ENCODE measurements around the gene ABCC8.

Gene ABCC8

GRCh38 chr11:17389211-17389956 is 87.3 kb downstream of the ABCC8 start:
- DNase-seq: peak in 41 of 56 donors; percentile 6 to 77 (median 46)

GRCh38 chr11:17388609-17389210 is 87.9 kb downstream of the ABCC8 start, which contains the start of gene KCNJ11:
Gene KCNJ11, minus strand, starts transcription at chr11:17388659. Its CDS starts 568 bp downstream, at chr11:17388091.
- DNase-seq: peak in 6 of 56 donors; percentile 13 to 64 (median 40)

GRCh38 chr11:17387811-17388210 is 88.8 kb downstream of the ABCC8 start:
- DNase-seq: no peak

GRCh38 chr11:17387254-17387653 is 89.4 kb downstream of the ABCC8 start:
- no peak for DNase-seq

GRCh38 chr11:17386331-17387084 is 90.1 kb downstream of the ABCC8 start:
- peak in 27 of 56 donors; percentile 7 to 47 (median 23) for DNase-seq

GRCh38 chr11:17385926-17386325 is 90.7 kb downstream of the ABCC8 start:
- DNase-seq: no peak

- no peak for DNase-seq
These were observed 91.2 kb downstream of the ABCC8 start for GRCh38 chr11:17385492-17385891.

GRCh38 chr11:17384002-17384511 is 92.6 kb downstream of the ABCC8 start:
- DNase-seq: peak in 52 of 56 donors; percentile 19 to 90 (median 57)

- no peak for DNase-seq
These were observed 93.2 kb downstream of the ABCC8 start for GRCh38 chr11:17383461-17383860.

GRCh38 chr11:17382046-17382728 is 94.5 kb downstream of the ABCC8 start:
- DNase-seq: no peak

GRCh38 chr11:17381156-17381555 is 95.5 kb downstream of the ABCC8 start:
- no peak for DNase-seq

GRCh38 chr11:17379383-17380180 is 97.1 kb downstream of the ABCC8 start:
- no peak for DNase-seq

- no peak for DNase-seq
These were observed 98.0 kb downstream of the ABCC8 start for GRCh38 chr11:17378655-17379054.

- DNase-seq: no peak
These were observed 100.2 kb downstream of the ABCC8 start for GRCh38 chr11:17376493-17376892.

GRCh38 chr11:17375547-17375946 is 101.1 kb downstream of the ABCC8 start:
- no peak for DNase-seq

GRCh38 chr11:17371614-17372013 is 105.0 kb downstream of the ABCC8 start:
- DNase-seq: no peak

GRCh38 chr11:17369684-17370243 is 106.9 kb downstream of the ABCC8 start:
- no peak for DNase-seq

- no peak for DNase-seq
These were observed 107.6 kb downstream of the ABCC8 start for GRCh38 chr11:17369094-17369493.

GRCh38 chr11:17368551-17368950 is 108.1 kb downstream of the ABCC8 start:
- no peak for DNase-seq

GRCh38 chr11:17366495-17366894 is 110.2 kb downstream of the ABCC8 start:
- DNase-seq: no peak

All from amygdala (tissue), 56 donors.